ENCODE results near the gene BRD4. TPM values are rescaled to one million over a fixed set of nuclear protein-coding genes. Genes with fewer than 3 reads are reported as not detected.

The BRD4 gene
- total and polyA plus RNA-seq, 2 of the 13 experiments (the other 11 are each of a cell fraction or from before 2014, with no cell fraction given) = 10.5 to 11.4 TPM

GRCh38 chr19:15264061-15264932 lies 68.0 kb downstream of the BRD4 start (continued):
- no peak for TF ChIP-seq ZNF326 (CRISPR knock-in tag; IDR thresholded peaks at IDR 0.05; ENCODE audit: borderline replicate concordance)
- no peak for TF ChIP-seq FOSL1 (CRISPR knock-in tag; IDR thresholded peaks at IDR 0.05; ENCODE audit: borderline replicate concordance)
- TF ChIP-seq ZNF280D (CRISPR knock-in tag; IDR thresholded peaks at IDR 0.05) = 0 out of 2 replicates have a peak, but pooled peaks have one; percentile 58
- peak; percentile 52; the same call in 1 of the 2 replicates for TF ChIP-seq ZFY (CRISPR knock-in tag; IDR thresholded peaks at IDR 0.05)
- TF ChIP-seq MAX (IDR thresholded peaks at IDR 0.05) = peak; percentile 45; the same call in 1 of the 2 replicates
- TF ChIP-seq KDM3A (CRISPR knock-in tag; IDR thresholded peaks at IDR 0.05; ENCODE audit: low read depth) = peak; percentile 48; the same call in 1 of the 2 replicates
- peak; percentile 24; the same call in 1 of the 2 replicates for TF ChIP-seq GATAD2A (CRISPR knock-in tag; IDR thresholded peaks at IDR 0.05)
- TF ChIP-seq SOX6 (IDR thresholded peaks at IDR 0.05) = no peak
- peak; percentile 28 for TF ChIP-seq SOX6 (CRISPR knock-in tag; IDR thresholded peaks at IDR 0.05)
- no peak for TF ChIP-seq ELF3 (CRISPR knock-in tag; IDR thresholded peaks at IDR 0.05)
- no peak for TF ChIP-seq SUZ12 (IDR thresholded peaks at IDR 0.05; ENCODE audit: low read depth, low read length)
- TF ChIP-seq PITX1 (CRISPR knock-in tag; IDR thresholded peaks at IDR 0.05) = peak; percentile 36; the same call in 1 of the 2 replicates
- no peak for TF ChIP-seq ZNF570 (CRISPR knock-in tag; IDR thresholded peaks at IDR 0.05; ENCODE audit: borderline replicate concordance)
- no peak for TF ChIP-seq CEBPG (CRISPR knock-in tag; IDR thresholded peaks at IDR 0.05)
- 0 out of 2 replicates have a peak, but pooled peaks have one; percentile 35 for TF ChIP-seq TARDBP (CRISPR knock-in tag; IDR thresholded peaks at IDR 0.05)
- TF ChIP-seq RAD21 (CRISPR knock-in tag; IDR thresholded peaks at IDR 0.05) = peak; percentile 83
- TF ChIP-seq SAP130 (CRISPR knock-in tag; IDR thresholded peaks at IDR 0.05; ENCODE audit: low read depth) = peak; percentile 44
- peak; percentile 65 for TF ChIP-seq U2AF1 (optimal IDR thresholded peaks at IDR 0.05; ENCODE audit: low read depth, low read length)
- TF ChIP-seq STAG1 (CRISPR knock-in tag; IDR thresholded peaks at IDR 0.05) = peak; percentile 87
- peak; percentile 49 for TF ChIP-seq YY1 (IDR thresholded peaks at IDR 0.05; ENCODE audit: insufficient read depth, insufficient replicate concordance, low read depth, low read length)
- TF ChIP-seq RBFOX2 (IDR thresholded peaks at IDR 0.05; ENCODE audit: low read depth, low read length) = no peak
- no peak for TF ChIP-seq ZIK1 (CRISPR knock-in tag; IDR thresholded peaks at IDR 0.05; ENCODE audit: borderline replicate concordance, low read depth)
- TF ChIP-seq SNAPC4 (CRISPR knock-in tag; IDR thresholded peaks at IDR 0.05) = 0 out of 2 replicates have a peak, but pooled peaks have one; percentile 54
- no peak for TF ChIP-seq ZNF468 (CRISPR knock-in tag; IDR thresholded peaks at IDR 0.05)
